Vagina (tissue), 2 donors: Measurements from ENCODE around the gene TRPV5.

Source experiments
- CTCF ChIP-seq, 3 experiments: fragments of 450-650 bp in 2 of 3; fragments of 200-600 bp in 1 of 3; sonication (generic) in 1 of 3; IDR thresholded peaks; one replicate each; pipeline ENCODE4 v1.5.1; 2017 to 2019; ENCODE audit warnings: antibody characterized with exemption in 3 of 3, mild to moderate bottlenecking in 2 of 3, moderate library complexity in 2 of 3
- POLR2A ChIP-seq, 2 donors: fragments of 450-650 bp; IDR thresholded peaks; one replicate each; pipeline ENCODE4 v1.6.1; 2017; ENCODE audit warnings: antibody characterized with exemption in 2 of 2, mild to moderate bottlenecking in 2 of 2, moderate library complexity in 2 of 2

DNA sequence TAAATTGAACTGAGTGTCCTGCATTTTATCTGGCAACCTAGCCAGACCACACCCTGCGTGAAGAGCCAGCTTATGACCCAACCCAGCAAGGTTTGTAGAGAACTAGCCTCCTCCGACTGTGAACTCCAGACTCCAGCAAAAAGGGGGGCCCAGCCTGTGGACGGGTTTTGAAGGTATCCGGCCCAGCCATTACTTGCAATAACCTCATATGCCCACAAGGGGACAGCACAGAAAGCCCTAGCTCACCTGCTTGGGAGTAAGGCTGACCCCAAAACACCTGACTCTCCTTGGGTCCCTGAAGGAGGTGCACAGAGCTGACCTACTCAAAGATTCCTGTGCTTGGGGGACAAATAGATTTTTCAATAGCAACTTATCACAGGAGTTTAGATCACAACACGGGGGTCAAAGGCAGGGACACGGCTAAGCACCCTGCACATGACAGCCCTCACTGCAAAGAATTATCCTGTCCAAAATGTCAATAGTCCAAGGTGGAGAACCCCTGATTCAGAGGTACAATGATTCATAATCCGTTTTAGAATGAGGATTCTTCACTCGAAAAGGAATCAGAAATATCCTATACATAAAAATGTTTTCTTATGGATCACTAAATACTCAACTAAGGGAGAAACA is 52.6 kb downstream of the TRPV5 start:
- TF ChIP-seq CTCF (IDR thresholded peaks at IDR 0.05): peak in 1 of 3 experiments; percentile 50
- TF ChIP-seq POLR2A (IDR thresholded peaks at IDR 0.05): no peak
